ENCODE results near the gene WIZ. TPM values are rescaled to one million over a fixed set of nuclear protein-coding genes. Genes with fewer than 3 reads are reported as not detected.

Gene WIZ
- total RNA-seq, 1 donor from 2014 or later: 34.1 TPM

- no peaks in the 10 kb centered on the region for H3K9me3 Mint-ChIP-seq
- no peaks in the 10 kb centered on the region for H3K27me3 Mint-ChIP-seq
- DNase-seq (no peak), ATAC-seq (ENCODE audit: low read depth) (no peak)
- H3K27ac Mint-ChIP-seq: no peak overlapping the region
- TF ChIP-seq CTCF (IDR thresholded peaks at IDR 0.05): no peak
- H3K36me3 Mint-ChIP-seq (ENCODE audit: low read depth): peaks cover 11% of the 10 kb centered on the region
- ChIA-PET CTCF (no interaction called here), POLR2A (no interaction called here)
- intact Hi-C loops (cut with micrococcal nuclease): no loop called here
- H3K4me3 Mint-ChIP-seq: no peak overlapping the region
- peaks cover 17% of the 10 kb centered on the region for H3K4me1 Mint-ChIP-seq
Measured at GRCh38 chr19:15447057-15447456, 2.7 kb downstream of the WIZ start.

DNA sequence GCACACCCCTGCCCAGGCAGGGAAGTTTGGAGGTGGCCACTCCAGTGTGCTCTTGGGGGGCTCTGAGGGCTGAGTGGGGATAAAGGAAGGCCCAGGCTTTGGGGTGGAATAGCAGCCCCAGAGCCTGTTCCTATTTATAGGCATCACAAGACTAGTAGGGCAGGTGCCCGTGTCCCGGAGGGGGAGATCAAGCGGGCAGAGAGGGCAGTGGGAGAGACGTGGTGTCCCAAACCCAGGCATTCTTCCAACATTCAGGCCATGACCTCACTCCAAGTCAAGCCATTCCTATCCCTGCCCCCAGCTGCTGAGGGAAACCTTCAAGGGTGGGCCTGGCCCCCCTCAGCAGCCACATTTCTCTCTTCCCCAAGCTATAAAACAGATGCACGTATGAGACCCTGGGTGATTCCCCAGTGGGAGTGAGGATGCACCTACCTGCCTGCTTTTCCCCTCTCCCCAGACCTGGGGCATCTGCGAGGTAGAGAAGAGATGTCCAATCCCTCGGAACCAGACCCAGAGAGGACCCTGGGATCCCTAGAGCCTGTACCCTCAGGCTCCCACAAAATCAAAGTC lies 3.9 kb downstream of the WIZ start:
- peaks cover under 1% of the 10 kb centered on the region for H3K36me3 Mint-ChIP-seq (ENCODE audit: low read depth)
- ATAC-seq (ENCODE audit: low read depth): no peak
- ChIA-PET CTCF (no interaction called here), POLR2A (no interaction called here)
- no peaks in the 10 kb centered on the region for H3K9me3 Mint-ChIP-seq
- no peak for TF ChIP-seq CTCF (IDR thresholded peaks at IDR 0.05)
- H3K4me1 Mint-ChIP-seq: peaks cover 17% of the 10 kb centered on the region
- H3K27me3 Mint-ChIP-seq: no peaks in the 10 kb centered on the region
- no peak overlapping the region for H3K27ac Mint-ChIP-seq
- H3K4me3 Mint-ChIP-seq: no peak overlapping the region
- no peak for DNase-seq
- intact Hi-C loops (cut with micrococcal nuclease): no loop called here

DNA sequence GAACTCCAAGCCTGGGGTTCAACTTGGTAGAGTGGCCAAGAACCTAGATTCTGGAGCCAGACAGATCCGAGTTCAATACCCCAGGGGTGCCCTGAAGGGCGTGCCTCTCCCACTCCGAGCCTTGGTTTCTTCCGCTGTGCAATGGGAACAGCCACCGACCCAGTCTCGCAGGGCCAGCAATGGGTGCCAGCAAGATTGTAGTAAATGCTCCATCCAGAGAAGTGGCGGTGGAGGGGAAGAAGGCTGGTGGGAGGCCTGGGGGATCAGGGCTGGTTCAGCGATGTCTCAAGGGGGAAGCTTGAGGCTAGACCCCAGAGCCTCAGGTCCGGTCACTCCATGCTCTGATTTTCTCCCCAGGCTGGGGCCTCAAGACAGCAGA lies 4.5 kb downstream of the WIZ start:
- intact Hi-C loops (cut with micrococcal nuclease): no loop called here
- Mint-ChIP-seq H3K9me3 (no peaks in the 10 kb centered on the region), H3K27ac (no peak overlapping the region), H3K36me3 (ENCODE audit: low read depth) (no peaks in the 10 kb centered on the region), H3K27me3 (no peaks in the 10 kb centered on the region), H3K4me1 (peaks cover 12% of the 10 kb centered on the region), H3K4me3 (no peak overlapping the region)
- ATAC-seq (ENCODE audit: low read depth): no peak
- TF ChIP-seq CTCF (IDR thresholded peaks at IDR 0.05): no peak
- no peak for DNase-seq
- ChIA-PET CTCF (no interaction called here), POLR2A (no interaction called here)

- ChIA-PET CTCF (no interaction called here), POLR2A (no interaction called here)
- intact Hi-C loops (cut with micrococcal nuclease): no loop called here
- DNase-seq: no peak
- ATAC-seq (ENCODE audit: low read depth): no peak
- no peak overlapping the region for H3K27ac Mint-ChIP-seq
- no peak overlapping the region for H3K4me3 Mint-ChIP-seq
- H3K36me3 Mint-ChIP-seq (ENCODE audit: low read depth): no peaks in the 10 kb centered on the region
- H3K27me3 Mint-ChIP-seq: no peaks in the 10 kb centered on the region
- peaks cover 10% of the 10 kb centered on the region for H3K4me1 Mint-ChIP-seq
- no peaks in the 10 kb centered on the region for H3K9me3 Mint-ChIP-seq
- no peak for TF ChIP-seq CTCF (IDR thresholded peaks at IDR 0.05)
Measured at GRCh38 chr19:15444505-15445226, 5.1 kb downstream of the WIZ start.

GRCh38 chr19:15443838-15444237 lies 5.9 kb downstream of the WIZ start:
- Mint-ChIP-seq H3K4me3 (no peak overlapping the region), H3K9me3 (no peaks in the 10 kb centered on the region), H3K36me3 (ENCODE audit: low read depth) (no peaks in the 10 kb centered on the region), H3K27ac (no peak overlapping the region), H3K4me1 (peaks cover 8% of the 10 kb centered on the region), H3K27me3 (no peaks in the 10 kb centered on the region)
- intact Hi-C loops (cut with micrococcal nuclease): no loop called here
- CTCF ChIA-PET: no interaction called here
- POLR2A ChIA-PET: no interaction called here
- ATAC-seq (ENCODE audit: low read depth): no peak
- no peak for TF ChIP-seq CTCF (IDR thresholded peaks at IDR 0.05)
- DNase-seq: no peak
